ENCODE data around the gene DNHD1.

DNHD1 gene

DNA sequence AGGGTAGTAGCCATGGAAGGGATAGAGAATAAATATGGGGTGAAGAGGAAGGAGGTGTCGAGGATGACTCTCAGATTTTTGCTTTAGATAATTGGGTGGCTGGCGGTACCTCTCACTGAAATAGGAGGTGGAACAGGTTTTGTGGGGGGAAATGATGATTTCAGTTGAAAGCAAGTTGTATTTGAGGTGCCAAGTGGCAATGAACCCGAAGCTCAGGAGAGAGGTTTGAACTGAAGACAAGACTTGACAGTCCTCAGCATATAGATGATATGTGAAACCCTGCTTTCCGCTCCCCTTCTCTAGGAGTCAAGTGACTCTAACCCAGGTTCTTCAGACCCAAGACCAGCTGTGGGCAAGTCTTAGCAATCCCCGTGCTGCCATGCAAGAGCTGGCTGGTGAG is 72.6 kb downstream of the DNHD1 start:
- no peak for DNase-seq (ENCODE audit: extremely low read depth, low read depth)
- TF ChIP-seq, protein P1, sequence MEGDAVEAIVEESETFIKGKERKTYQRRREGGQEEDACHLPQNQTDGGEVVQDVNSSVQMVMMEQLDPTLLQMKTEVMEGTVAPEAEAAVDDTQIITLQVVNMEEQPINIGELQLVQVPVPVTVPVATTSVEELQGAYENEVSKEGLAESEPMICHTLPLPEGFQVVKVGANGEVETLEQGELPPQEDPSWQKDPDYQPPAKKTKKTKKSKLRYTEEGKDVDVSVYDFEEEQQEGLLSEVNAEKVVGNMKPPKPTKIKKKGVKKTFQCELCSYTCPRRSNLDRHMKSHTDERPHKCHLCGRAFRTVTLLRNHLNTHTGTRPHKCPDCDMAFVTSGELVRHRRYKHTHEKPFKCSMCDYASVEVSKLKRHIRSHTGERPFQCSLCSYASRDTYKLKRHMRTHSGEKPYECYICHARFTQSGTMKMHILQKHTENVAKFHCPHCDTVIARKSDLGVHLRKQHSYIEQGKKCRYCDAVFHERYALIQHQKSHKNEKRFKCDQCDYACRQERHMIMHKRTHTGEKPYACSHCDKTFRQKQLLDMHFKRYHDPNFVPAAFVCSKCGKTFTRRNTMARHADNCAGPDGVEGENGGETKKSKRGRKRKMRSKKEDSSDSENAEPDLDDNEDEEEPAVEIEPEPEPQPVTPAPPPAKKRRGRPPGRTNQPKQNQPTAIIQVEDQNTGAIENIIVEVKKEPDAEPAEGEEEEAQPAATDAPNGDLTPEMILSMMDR (IDR thresholded peaks at IDR 0.05; ENCODE audit: low read depth, low read length): no peak

DNA sequence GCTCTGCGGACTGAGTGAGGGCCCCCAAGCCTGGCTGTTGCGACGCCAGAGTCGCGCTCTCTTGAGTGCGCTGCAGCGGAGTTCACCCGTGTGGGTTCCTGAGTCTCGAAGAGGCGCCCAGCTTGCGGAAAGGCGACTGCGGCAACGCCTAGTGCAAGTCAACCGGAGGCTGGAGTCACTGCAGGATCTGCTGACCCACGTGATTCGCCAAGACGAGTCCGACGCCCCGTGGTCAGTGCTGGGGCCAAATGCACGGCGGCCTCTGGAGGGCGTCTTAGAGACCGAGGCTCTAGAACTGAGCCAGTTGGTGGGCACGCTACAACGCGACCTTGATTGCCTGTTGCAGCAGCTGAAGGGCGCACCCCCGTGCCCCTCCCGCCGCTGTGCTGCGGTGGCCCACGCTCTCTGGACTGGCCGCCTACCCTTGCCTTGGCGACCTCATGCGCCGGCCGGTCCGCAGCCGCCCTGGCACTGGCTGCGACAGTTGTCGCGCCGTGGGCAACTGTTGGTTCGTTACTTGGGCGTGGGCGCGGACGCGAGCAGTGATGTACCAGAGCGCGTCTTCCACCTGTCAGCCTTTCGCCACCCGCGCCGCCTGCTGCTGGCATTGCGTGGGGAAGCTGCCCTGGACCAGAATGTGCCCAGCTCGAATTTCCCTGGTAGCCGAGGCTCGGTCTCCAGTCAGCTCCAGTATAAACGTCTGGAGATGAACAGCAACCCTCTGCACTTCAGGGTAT is 73.8 kb downstream of the DNHD1 start:
- DNase-seq (ENCODE audit: extremely low read depth, low read depth): no peak
- TF ChIP-seq, protein P1 (IDR thresholded peaks at IDR 0.05; ENCODE audit: low read depth, low read length): no peak

DNA sequence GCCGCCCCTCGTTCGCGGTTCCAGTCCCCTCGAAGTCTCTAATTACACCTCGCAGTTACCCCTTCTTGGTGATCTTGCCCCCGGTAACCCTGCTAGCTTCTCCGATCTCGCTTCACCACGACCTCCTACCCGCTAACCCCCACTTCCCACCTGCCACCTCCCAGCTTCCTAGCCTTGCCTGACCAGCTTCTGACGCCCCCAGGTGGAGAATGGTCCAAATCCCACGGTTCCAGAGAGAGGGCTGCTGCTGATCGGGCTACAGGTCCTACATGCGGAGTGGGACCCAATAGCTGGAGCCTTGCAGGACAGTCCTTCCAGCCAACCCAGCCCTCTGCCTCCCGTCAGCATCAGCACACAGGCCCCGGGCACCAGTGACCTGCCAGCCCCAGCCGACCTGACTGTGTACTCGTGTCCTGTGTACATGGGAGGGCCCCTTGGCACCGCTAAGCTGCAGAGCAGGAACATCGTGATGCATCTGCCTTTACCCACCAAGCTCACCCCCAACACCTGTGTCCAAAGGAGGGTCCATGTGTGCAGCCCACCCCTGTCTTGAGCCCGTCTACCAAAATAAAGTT is 74.4 kb downstream of the DNHD1 start:
- TF ChIP-seq, protein P1 (IDR thresholded peaks at IDR 0.05; ENCODE audit: low read depth, low read length): no peak
- no peak for DNase-seq (ENCODE audit: extremely low read depth, low read depth)

DNA sequence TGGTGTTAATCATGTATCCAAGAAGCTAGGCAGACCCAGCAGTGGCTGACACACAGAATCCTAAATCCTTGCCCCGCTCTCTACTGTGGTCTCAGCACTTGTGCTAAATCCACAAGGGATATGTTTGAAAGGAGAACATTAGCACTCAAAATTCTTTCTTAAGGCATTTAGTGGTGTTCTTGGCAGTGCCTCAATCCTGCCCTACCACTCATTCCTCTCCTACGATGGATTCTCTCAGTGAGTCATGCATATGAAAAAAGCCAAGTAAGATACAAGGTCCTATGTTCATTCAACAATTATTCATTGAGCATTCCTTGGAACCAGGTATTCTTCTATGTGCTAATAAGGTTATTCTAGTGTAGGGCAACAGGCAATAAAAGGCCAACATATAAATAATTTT is 75.1 kb downstream of the DNHD1 start:
- TF ChIP-seq, protein P1 (IDR thresholded peaks at IDR 0.05; ENCODE audit: low read depth, low read length): no peak
- DNase-seq (ENCODE audit: extremely low read depth, low read depth): peak; percentile 25

DNA sequence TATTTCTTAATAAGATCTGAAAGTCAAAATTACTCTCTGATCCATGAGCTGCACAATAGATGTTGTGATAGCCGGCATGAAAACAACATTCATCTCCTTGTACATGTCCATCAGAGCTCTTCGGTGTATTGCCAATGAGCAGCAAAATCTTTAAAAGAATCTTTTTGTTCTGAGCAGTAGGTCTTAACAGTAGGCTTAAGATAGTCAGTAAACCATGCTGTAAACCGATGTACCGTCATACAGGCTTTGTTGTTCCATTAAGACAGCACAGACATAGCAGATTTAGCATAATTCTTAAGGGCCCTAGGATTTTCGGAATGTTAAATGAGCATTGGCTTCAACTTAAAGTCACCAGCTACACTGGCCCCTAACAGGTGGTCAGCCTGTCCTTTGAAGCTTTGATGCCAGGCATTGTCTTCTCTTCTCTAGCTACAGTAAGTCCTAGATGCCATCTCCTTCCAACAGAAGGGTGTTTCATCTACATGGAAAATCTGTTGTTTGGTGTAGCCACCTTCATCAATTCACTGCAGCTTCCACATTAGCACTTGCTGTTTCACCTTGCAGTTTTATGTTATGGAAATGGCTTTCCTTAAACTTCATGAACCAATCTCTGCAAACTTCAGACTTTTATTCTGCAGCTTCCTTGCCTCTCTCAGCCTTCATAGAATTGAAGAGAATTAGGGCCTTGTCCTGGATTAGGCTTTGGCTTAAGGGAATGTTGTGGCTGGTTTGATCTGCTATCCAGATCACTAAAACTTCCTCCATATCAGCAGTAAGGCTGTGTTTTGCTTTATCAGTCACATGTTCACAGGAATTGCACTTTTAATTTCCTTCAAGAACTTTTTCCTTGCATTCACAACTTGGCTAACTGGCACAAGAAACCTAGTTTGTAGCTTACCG is 78.0 kb downstream of the DNHD1 start:
- TF ChIP-seq, protein P1 (IDR thresholded peaks at IDR 0.05; ENCODE audit: low read depth, low read length): no peak
- DNase-seq (ENCODE audit: extremely low read depth, low read depth): no peak

DNA sequence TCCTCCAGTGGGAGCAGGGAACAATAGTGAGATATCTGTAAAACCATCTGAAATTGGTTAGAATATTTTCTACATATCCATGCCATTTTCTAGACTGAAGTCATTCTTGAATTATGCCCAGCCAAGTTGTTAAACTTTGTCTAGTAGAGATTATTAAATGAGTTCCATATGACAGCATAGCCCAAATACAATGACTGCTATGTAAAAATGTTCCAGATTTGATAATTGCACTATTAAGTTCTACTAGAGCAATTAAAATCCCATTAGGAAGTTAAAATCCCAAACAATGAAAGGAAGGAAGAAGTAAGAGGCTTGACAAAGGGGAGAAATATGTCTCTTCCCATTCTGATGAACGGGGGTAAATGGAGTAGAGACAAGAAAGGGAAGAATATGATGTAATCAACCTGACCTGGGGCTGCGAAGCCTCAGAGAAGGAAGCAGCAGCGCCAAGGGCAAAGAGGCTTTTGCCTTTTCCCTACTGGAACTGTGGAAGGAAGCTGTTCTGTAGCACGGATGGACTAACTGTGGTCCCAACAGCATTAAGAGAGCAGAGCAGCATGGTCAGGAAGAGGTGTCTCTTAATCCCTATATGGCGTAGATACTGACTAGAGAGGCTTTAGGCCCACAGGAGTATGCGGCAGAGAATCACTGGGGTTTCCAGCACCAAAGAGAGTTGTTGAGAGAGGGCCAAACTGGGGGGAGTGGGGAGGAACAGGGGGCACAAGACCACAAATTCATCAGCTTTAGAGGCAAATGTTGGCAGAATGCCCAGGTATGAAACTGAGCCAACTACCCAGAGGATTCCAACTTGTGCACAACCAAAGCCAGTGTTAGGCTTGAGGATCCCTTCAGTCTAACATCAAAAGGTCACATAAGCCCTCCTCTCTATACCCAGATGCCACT is 79.6 kb downstream of the DNHD1 start:
- TF ChIP-seq, protein P1 (IDR thresholded peaks at IDR 0.05; ENCODE audit: low read depth, low read length): peak; percentile 14
- DNase-seq (ENCODE audit: extremely low read depth, low read depth): peak; percentile 52
